ENCODE data around the gene NDUFA7.

Gene NDUFA7

DNA sequence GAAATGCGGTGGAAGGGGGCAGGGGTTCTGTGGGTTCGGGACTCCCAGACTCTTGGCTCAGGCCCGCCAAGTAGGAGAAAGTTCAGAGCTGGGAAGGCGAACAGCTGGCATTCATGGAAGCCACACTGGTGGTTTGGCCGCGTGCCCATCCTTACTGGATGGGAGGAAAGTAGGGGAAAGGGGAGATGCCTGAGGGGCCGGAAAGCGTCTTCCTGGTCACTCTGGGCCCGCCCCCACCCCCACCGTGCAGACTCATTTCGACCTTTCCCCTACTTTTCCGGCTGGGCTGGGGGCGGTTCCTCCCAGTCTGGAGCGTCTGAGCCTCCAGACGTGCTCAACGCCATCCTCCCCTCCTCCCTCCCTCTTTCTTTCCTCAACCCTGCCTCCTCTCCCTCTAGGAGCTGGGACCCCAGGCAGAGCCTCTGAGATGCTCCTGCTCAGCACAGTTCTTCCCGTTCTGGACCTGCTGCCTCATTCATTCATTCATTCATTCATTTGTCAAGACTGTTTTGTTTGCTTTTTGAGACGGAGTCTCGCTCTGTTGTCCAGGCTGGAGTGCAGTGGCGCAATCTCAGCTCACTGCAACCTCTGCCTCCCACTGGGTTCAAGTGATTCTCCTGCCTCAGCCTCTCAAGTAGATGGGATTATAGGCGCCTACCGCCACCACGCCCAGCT, 46.3 kb upstream of the NDUFA7 start:
- Histone ChIP-seq H3K27me3 (ENCODE audit: insufficient read depth, low read length, poor library complexity, severe bottlenecking) (no peaks in the 10 kb centered on the region), H3K36me3 (ENCODE audit: insufficient read depth, low read length) (no peaks in the 10 kb centered on the region), H3K9ac (ENCODE audit: low read depth, low read length, poor library complexity, severe bottlenecking) (no peak overlapping the region), H3K79me2 (ENCODE audit: insufficient read depth, low read length) (no peaks in the 10 kb centered on the region), H3K9me3 (ENCODE audit: insufficient read depth, low read depth, low read length) (no peaks in the 10 kb centered on the region), H3K4me1 (ENCODE audit: insufficient read depth, low read length, poor library complexity, severe bottlenecking) (no peaks in the 10 kb centered on the region), H3K4me2 (ENCODE audit: low read depth, low read length, poor library complexity, severe bottlenecking) (no peak overlapping the region), H3K4me3 (ENCODE audit: low read length, poor library complexity, severe bottlenecking) (no peak overlapping the region), H2AFZ (ENCODE audit: low read length) (no peak overlapping the region), H3F3A (ENCODE audit: low read depth) (no peaks in the 10 kb centered on the region), H3K9me2 (replicated peaks; ENCODE audit: low read depth, low read length) (no peaks in the 10 kb centered on the region), H4K20me1 (ENCODE audit: insufficient read depth, low read length, poor library complexity, severe bottlenecking) (no peaks in the 10 kb centered on the region)
- TF ChIP-seq EZH2phosphoT487 (IDR thresholded peaks at IDR 0.05; ENCODE audit: borderline replicate concordance) (no peak), CTCF (conservative IDR thresholded peaks at IDR 0.05; ENCODE audit: low read length) (no peak)

GRCh38 chr19:8366961-8367326, 45.8 kb upstream of the NDUFA7 start:
- no peaks in the 10 kb centered on the region for H3K36me3 ChIP-seq (ENCODE audit: insufficient read depth, low read length)
- no peaks in the 10 kb centered on the region for H3K4me1 ChIP-seq (ENCODE audit: insufficient read depth, low read length, poor library complexity, severe bottlenecking)
- TF ChIP-seq CTCF (conservative IDR thresholded peaks at IDR 0.05; ENCODE audit: low read length): no peak
- no peak for TF ChIP-seq EZH2phosphoT487 (IDR thresholded peaks at IDR 0.05; ENCODE audit: borderline replicate concordance)
- H3K9ac ChIP-seq (ENCODE audit: low read depth, low read length, poor library complexity, severe bottlenecking): no peak overlapping the region
- H3K4me2 ChIP-seq (ENCODE audit: low read depth, low read length, poor library complexity, severe bottlenecking): no peak overlapping the region
- no peak overlapping the region for H2AFZ ChIP-seq (ENCODE audit: low read length)
- no peaks in the 10 kb centered on the region for H3F3A ChIP-seq (ENCODE audit: low read depth)
- no peaks in the 10 kb centered on the region for H3K79me2 ChIP-seq (ENCODE audit: insufficient read depth, low read length)
- no peaks in the 10 kb centered on the region for H3K9me3 ChIP-seq (ENCODE audit: insufficient read depth, low read depth, low read length)
- H3K27me3 ChIP-seq (ENCODE audit: insufficient read depth, low read length, poor library complexity, severe bottlenecking): no peaks in the 10 kb centered on the region
- no peak overlapping the region for H3K4me3 ChIP-seq (ENCODE audit: low read length, poor library complexity, severe bottlenecking)
- no peaks in the 10 kb centered on the region for H3K9me2 ChIP-seq (replicated peaks; ENCODE audit: low read depth, low read length)
- no peaks in the 10 kb centered on the region for H4K20me1 ChIP-seq (ENCODE audit: insufficient read depth, low read length, poor library complexity, severe bottlenecking)

DNA sequence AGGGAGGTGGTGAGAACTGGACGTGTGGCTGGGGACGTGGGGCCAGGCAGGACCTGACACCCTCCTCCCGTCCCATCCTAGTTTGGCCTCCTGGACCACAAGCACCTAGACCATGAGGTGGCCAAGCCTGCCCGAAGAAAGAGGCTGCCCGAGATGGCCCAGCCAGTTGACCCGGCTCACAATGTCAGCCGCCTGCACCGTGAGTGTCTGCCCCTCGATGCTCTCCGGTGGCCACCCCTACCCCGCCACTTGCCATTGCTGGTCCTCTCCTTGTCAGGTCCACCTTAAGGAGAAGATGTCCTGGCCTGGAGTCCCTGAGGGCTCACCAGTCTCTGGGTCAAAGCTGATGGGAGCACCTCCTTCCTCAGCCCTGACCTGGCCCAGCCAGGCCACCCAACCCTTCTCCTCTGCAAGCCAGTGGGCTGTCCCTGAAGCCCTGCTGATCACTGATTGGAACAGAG, 45.0 kb upstream of the NDUFA7 start:
- Histone ChIP-seq H3K9me3 (ENCODE audit: insufficient read depth, low read depth, low read length) (no peaks in the 10 kb centered on the region), H2AFZ (ENCODE audit: low read length) (no peak overlapping the region), H3K79me2 (ENCODE audit: insufficient read depth, low read length) (no peaks in the 10 kb centered on the region), H3K9me2 (replicated peaks; ENCODE audit: low read depth, low read length) (no peaks in the 10 kb centered on the region), H3K4me2 (ENCODE audit: low read depth, low read length, poor library complexity, severe bottlenecking) (no peak overlapping the region), H3F3A (ENCODE audit: low read depth) (no peaks in the 10 kb centered on the region), H4K20me1 (ENCODE audit: insufficient read depth, low read length, poor library complexity, severe bottlenecking) (no peaks in the 10 kb centered on the region), H3K36me3 (ENCODE audit: insufficient read depth, low read length) (no peaks in the 10 kb centered on the region), H3K27me3 (ENCODE audit: insufficient read depth, low read length, poor library complexity, severe bottlenecking) (no peaks in the 10 kb centered on the region), H3K9ac (ENCODE audit: low read depth, low read length, poor library complexity, severe bottlenecking) (no peak overlapping the region), H3K4me1 (ENCODE audit: insufficient read depth, low read length, poor library complexity, severe bottlenecking) (no peaks in the 10 kb centered on the region), H3K4me3 (ENCODE audit: low read length, poor library complexity, severe bottlenecking) (no peak overlapping the region)
- no peak for TF ChIP-seq CTCF (conservative IDR thresholded peaks at IDR 0.05; ENCODE audit: low read length)
- no peak for TF ChIP-seq EZH2phosphoT487 (IDR thresholded peaks at IDR 0.05; ENCODE audit: borderline replicate concordance)

Data from Loucy (cell line).